ENCODE data around the gene CPB2. TPM values are rescaled to one million over a fixed set of nuclear protein-coding genes. Genes with fewer than 3 reads are reported as not detected.

The CPB2 gene
- total RNA-seq: not detected in 2 replicates

DNA sequence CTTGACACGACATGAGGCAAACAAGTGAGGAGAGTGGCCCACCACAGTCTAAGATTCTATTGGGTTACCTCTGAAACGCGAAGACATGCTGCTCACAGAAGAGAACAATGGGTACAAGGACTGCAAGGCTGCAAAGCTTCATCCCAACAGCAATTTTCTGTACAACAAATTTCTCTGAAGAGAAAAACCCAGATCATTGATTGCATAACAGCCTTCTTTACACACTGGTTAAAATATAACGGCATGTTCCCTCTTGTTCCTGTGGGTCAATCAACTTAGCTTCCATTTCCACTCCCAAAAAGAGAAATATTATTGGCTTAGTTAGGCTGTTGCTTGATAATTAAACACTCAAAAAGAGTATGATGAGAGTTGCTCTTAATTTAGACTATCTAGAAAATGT lies at the start of gene CPB2:
Gene CPB2 (minus strand): TSS at position 166 of the 400 bp plus-strand sequence. CDS start 24 bp downstream, at position 142.

GRCh38 chr13:46052319-46053161 lies 52.3 kb downstream of the CPB2 start, which contains the start of gene ZC3H13:
Gene ZC3H13 (minus strand): TSS chr13:46052746. CDS start chr13:46045507, 7,239 bp downstream.

Other genes with a start within 250 kb of the CPB2 start
- 15.4 and 18.8 TPM in 2 replicates for gene ZC3H13, start 52.3 kb downstream of the CPB2 start, total RNA-seq
- 0.20 and 0.37 TPM in 2 replicates for gene LCP1, start 77.1 kb upstream of the CPB2 start, total RNA-seq
- under 0.01 and 0.37 TPM in 2 replicates for gene LRRC63, start 106.9 kb upstream of the CPB2 start, total RNA-seq

Measured in subcutaneous preadipocyte (primary cell).